ENCODE measurements around the gene NMUR1. TPM values are rescaled to one million over a fixed set of nuclear protein-coding genes. Genes with fewer than 3 reads are reported as not detected.

Gene NMUR1
- total and polyA plus RNA-seq, 9 donors = 0.10 to 0.56 (median 0.31) TPM; not detected in 4

DNA sequence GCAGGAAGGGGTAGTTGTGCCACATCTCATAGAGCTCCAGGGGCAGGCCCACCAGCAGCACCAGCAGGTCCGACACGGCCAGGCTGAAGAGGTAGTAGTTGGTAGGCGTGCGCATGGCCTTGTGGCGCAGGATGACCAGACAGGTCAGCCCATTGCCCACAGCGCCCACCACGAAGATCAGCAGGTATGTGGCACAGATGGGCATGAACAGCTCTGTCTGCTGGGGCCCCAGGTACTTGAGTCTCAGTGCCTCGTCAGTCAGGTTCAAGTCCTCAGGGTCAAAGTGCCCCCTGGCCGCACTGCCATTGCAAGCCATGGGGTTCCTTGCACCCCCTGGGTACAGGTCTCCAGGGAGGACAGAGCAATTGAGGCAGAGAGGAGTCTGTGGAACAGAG, 1.6 kb downstream of the NMUR1 start:
- TF ChIP-seq POLR2A (IDR thresholded peaks at IDR 0.05) (no peak), EP300 (IDR thresholded peaks at IDR 0.05) (no peak)
- TF ChIP-seq, protein P1, sequence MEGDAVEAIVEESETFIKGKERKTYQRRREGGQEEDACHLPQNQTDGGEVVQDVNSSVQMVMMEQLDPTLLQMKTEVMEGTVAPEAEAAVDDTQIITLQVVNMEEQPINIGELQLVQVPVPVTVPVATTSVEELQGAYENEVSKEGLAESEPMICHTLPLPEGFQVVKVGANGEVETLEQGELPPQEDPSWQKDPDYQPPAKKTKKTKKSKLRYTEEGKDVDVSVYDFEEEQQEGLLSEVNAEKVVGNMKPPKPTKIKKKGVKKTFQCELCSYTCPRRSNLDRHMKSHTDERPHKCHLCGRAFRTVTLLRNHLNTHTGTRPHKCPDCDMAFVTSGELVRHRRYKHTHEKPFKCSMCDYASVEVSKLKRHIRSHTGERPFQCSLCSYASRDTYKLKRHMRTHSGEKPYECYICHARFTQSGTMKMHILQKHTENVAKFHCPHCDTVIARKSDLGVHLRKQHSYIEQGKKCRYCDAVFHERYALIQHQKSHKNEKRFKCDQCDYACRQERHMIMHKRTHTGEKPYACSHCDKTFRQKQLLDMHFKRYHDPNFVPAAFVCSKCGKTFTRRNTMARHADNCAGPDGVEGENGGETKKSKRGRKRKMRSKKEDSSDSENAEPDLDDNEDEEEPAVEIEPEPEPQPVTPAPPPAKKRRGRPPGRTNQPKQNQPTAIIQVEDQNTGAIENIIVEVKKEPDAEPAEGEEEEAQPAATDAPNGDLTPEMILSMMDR (IDR thresholded peaks at IDR 0.05) = no peak
- peaks cover 4% of the 10 kb centered on the region for H3K4me1 ChIP-seq (ENCODE audit: insufficient read depth)
- no peaks in the 10 kb centered on the region for H3K9me3 ChIP-seq
- no peaks in the 10 kb centered on the region for H3K27me3 ChIP-seq
- H3K27ac ChIP-seq = no peak overlapping the region
- H3K4me3 ChIP-seq = no peak overlapping the region
- intact Hi-C loops (cut with DNase I) = loop anchor here in 1 of 4 donors (5.0 to 10.0 kb wide), 2 partner anchors 74 to 186 kb away; no protein-coding TSS in a partner anchor
- no peak for DNase-seq
- no peaks in the 10 kb centered on the region for H3K36me3 ChIP-seq
- 93 to 97% (median 97%) methylated on average over 9 of the region's 9 CpGs for WGBS, 3 donors

DNA sequence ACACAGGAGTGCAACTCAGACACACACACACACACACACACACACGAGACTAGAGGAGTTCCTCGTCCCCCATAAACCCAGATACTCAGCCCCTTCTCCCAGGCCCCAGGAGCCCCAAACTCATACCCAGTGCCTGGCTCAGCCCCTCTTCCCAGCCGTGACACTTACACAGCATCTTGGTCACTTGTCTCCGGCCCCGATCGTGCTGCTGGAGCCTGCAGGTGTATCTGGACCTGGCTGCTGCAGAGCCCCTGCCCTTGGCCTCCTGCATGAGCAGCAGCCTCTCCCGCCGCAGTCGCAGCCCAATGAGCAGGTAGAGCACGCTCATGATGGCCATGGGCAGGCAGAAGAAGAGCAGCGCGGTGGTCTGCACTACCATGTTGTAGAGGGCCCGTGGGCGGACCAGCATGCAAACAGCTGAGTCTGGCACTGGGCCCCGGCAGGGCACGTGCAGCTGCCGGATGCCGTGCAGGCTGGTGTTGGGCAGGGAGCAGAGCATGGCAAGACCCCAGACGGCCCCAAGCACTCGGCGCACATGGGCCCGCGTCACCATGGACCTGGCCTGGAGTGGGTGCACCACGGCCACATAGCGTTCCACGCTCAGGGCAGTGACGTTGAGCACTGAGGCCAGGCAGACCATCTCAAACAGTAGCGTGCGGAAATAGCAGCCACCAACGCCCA, 2.1 kb downstream of the NMUR1 start:
- DNase-seq = no peak
- no peak overlapping the region for H3K4me3 ChIP-seq
- H3K4me1 ChIP-seq (ENCODE audit: insufficient read depth) = peaks cover 4% of the 10 kb centered on the region
- no peaks in the 10 kb centered on the region for H3K27me3 ChIP-seq
- H3K36me3 ChIP-seq = no peaks in the 10 kb centered on the region
- no peaks in the 10 kb centered on the region for H3K9me3 ChIP-seq
- intact Hi-C loops (cut with DNase I) = loop anchor here in 1 of 4 donors (5.0 to 10.0 kb wide), 2 partner anchors 74 to 187 kb away; no protein-coding TSS in a partner anchor
- TF ChIP-seq, protein P1 (IDR thresholded peaks at IDR 0.05) = no peak
- TF ChIP-seq EP300 (IDR thresholded peaks at IDR 0.05) (no peak), POLR2A (IDR thresholded peaks at IDR 0.05) (no peak)
- 87 to 96% (median 89%) methylated on average over 16 to 30 of the region's 30 CpGs for WGBS, 3 donors
- no peak overlapping the region for H3K27ac ChIP-seq

DNA sequence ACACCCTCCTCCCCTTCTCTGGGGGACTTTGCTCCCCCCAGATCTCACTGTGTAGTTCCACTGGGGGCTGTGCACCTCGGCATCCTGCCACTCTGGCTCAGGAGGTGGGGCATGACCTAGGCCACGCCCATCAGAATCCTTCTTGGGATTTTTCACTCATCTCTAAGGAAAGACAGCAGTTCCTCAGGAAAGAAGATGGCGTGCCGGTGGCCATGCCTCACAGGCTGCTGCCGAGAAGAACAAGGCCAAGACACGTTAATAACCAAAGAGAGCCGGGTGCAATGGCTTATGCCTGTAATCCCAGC, 3.2 kb downstream of the NMUR1 start:
- Histone ChIP-seq H3K27ac (no peak overlapping the region), H3K36me3 (no peaks in the 10 kb centered on the region), H3K4me1 (ENCODE audit: insufficient read depth) (peaks cover 5% of the 10 kb centered on the region), H3K9me3 (no peaks in the 10 kb centered on the region), H3K27me3 (no peaks in the 10 kb centered on the region), H3K4me3 (no peak overlapping the region)
- 85 to 94% (median 87%) methylated on average over 7 of the region's 7 CpGs for WGBS, 3 donors
- no peak for DNase-seq
- no peak for TF ChIP-seq POLR2A (IDR thresholded peaks at IDR 0.05)
- TF ChIP-seq, protein P1 (IDR thresholded peaks at IDR 0.05) = no peak
- TF ChIP-seq EP300 (IDR thresholded peaks at IDR 0.05) = no peak
- intact Hi-C loops (cut with DNase I) = loop anchor here in 1 of 4 donors (5.0 to 10.0 kb wide), 2 partner anchors 75 to 188 kb away; no protein-coding TSS in a partner anchor

DNA sequence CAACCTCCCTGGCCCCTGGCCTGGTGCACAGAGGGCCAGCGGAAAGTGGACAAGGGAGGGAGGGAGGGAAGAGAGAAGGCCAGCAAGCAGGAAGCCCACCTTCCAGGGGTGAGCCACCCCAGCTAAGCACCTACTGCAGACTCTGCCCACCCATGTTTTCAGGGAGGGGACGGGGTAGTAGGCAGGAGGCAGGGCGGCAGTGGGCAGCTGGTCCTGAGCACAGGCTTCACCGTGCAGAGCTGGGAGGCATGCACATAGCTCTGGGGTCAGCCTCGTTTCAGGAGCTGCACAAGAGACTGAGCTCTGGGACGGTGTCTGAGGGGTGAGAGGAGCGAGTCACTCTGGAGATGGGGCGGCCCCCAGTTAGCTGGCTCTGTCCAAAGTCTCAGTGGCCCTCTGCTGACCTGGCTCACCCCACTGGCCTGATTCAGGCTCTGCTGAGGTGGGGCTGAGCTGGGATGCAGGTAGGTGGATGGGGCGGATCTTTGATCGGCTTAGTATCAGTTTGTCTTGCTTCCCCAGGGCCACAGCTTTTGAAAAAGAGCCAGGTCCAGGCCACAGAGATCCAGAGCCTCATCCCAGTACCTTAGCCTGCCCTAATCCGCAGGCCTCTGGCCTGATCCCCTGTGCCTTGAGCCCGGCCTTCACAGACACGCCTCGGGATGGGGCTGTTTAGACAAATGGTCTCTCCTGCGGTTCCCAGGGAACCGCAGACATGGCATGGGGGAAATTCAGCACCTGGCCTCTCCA, 3.7 kb downstream of the NMUR1 start:
- Histone ChIP-seq H3K36me3 (no peaks in the 10 kb centered on the region), H3K4me3 (no peak overlapping the region), H3K27me3 (no peaks in the 10 kb centered on the region), H3K4me1 (ENCODE audit: insufficient read depth) (peaks cover 5% of the 10 kb centered on the region), H3K27ac (no peak overlapping the region), H3K9me3 (no peaks in the 10 kb centered on the region)
- intact Hi-C loops (cut with DNase I) = loop anchor here in 1 of 4 donors (5.0 to 10.0 kb wide), 2 partner anchors 76 to 188 kb away; no protein-coding TSS in a partner anchor
- TF ChIP-seq, protein P1 (IDR thresholded peaks at IDR 0.05) = no peak
- no peak for TF ChIP-seq POLR2A (IDR thresholded peaks at IDR 0.05)
- 86 to 91% (median 89%) methylated on average over 16 of the region's 16 CpGs for WGBS, 3 donors
- DNase-seq = no peak
